RWPE1 (cell line): Measurements from ENCODE around the gene METTL26.

Source experiments
- CTCF ChIA-PET: fragments of 350-600 bp; sonication (Branson Sonifier 250); formaldehyde crosslinking; extraction: SDS; loops from one replicate; lab custom pipeline; 2021; lab: Yijun Ruan, JAX
- POLR2A ChIA-PET: fragments of 400-600 bp; formaldehyde crosslinking; extraction: SDS; loops from one replicate; lab custom pipeline; 2020; ENCODE audit warnings: antibody characterized with exemption; ENCODE audit not compliant: low non-redundant PET; lab: Yijun Ruan, JAX
- DNase-seq: peaks from one replicate; pipeline ENCODE4 v3.0.0; 2012; ENCODE audit warnings: low spot score
- H3K27ac ChIP-seq: fragments of 450-650 bp; 2 replicates; pipeline ENCODE4 v1.5.1; 2017
- TF ChIP-seq, protein P1 (sequence below): fragments of 450-650 bp; conservative IDR thresholded peaks from 2 replicates; pipeline ENCODE4 v1.5.1; 2017; ENCODE audit warnings: low read depth, mild to moderate bottlenecking

Gene METTL26

DNA sequence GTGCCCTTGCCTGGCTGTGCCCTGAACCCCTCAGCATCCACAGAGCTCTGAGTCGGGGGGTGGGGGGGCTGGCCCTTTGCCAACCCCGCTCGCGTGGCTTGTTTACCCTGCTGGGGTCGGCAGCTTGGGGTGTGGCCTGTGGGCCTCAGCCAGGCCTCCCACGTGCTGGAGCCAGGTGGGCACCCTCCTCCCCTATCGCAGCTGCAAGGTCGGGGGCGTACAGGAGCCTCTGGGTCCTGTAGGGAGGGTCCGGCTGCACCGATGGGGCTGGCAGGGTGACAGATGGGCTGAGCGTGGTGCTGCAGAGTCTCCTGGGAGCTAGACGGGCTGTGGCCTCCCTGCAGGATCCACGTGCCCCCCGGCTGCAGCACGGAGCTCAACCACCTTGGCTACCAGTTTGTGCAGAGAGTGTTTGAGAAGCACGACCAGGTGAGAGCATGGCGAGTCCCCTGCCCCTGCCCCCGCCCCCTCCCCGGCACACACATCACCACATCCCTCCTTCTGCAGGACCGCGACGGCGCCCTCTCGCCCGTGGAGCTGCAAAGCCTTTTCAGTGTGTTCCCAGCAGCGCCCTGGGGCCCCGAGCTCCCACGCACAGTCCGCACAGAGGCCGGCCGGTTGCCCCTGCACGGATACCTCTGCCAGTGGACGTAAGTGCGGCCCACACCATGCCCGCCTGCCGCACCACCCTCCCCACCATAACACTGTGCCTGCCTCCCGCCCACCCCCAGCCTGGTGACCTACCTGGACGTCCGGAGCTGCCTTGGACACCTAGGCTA lies 35.4 kb upstream of the METTL26 start:
- ChIA-PET POLR2A (interaction anchor here (0.5 to 0.6 kb wide), 3 partner anchors 13 to 51 kb away, joined by 3 to 5 read pairs (median 3); partner anchors contain the start of gene JMJD8), CTCF (interaction anchor here (0.6 to 1.2 kb wide), 2 partner anchors 14 to 89 kb away, joined by 3 to 7 read pairs; no protein-coding TSS in a partner anchor)
- H3K27ac ChIP-seq = peak overlapping the region; percentile 94
- DNase-seq = no peak
- TF ChIP-seq, protein P1, sequence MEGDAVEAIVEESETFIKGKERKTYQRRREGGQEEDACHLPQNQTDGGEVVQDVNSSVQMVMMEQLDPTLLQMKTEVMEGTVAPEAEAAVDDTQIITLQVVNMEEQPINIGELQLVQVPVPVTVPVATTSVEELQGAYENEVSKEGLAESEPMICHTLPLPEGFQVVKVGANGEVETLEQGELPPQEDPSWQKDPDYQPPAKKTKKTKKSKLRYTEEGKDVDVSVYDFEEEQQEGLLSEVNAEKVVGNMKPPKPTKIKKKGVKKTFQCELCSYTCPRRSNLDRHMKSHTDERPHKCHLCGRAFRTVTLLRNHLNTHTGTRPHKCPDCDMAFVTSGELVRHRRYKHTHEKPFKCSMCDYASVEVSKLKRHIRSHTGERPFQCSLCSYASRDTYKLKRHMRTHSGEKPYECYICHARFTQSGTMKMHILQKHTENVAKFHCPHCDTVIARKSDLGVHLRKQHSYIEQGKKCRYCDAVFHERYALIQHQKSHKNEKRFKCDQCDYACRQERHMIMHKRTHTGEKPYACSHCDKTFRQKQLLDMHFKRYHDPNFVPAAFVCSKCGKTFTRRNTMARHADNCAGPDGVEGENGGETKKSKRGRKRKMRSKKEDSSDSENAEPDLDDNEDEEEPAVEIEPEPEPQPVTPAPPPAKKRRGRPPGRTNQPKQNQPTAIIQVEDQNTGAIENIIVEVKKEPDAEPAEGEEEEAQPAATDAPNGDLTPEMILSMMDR = no peak

DNA sequence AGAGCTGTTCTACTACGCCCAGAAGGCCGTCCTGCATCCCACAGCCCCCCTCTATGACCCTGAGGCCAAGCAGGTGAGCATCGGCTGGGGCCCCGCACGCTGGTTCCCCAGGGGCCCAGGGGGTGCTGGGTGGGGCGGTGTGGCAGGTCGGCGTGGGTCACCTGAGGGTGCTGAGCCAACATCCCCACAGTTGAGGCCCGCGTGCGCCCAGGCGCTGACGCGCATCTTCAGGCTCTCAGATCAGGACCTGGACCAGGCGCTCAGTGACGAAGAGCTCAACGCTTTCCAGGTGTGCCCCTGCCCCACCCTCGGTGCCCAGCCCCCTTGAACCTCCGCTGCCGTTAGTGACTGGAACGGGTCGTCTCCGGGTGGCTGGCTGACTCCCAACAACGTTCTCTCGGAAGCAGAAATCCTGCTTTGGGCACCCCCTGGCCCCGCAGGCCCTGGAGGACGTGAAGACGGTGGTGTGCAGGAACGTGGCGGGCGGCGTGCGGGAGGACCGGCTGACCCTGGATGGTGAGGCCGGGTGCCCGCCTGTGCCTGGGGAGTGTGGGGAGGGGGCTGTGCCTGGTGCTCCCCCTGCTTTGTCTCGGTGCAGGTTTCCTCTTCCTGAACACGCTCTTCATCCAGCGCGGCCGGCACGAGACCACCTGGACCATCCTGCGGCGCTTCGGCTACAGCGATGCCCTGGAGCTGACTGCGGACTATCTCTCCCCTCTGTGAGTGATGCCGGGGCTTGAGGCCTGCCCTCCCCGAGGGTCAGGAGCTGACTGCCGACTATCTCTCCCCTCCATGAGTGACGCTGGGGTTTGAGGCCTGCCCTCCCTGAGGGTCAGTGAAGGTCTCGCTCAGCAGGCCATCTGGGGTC lies 34.6 kb upstream of the METTL26 start:
- TF ChIP-seq, protein P1 = no peak
- DNase-seq = no peak
- ChIA-PET CTCF (interaction anchor here (1.2 kb wide), 1 partner anchor 89 kb away, joined by 7 read pairs; no protein-coding TSS in a partner anchor), POLR2A (interaction anchor here (0.6 kb wide), 1 partner anchor 52 kb away, joined by 3 read pairs; no protein-coding TSS in a partner anchor)
- peak overlapping the region; percentile 94 for H3K27ac ChIP-seq

DNA sequence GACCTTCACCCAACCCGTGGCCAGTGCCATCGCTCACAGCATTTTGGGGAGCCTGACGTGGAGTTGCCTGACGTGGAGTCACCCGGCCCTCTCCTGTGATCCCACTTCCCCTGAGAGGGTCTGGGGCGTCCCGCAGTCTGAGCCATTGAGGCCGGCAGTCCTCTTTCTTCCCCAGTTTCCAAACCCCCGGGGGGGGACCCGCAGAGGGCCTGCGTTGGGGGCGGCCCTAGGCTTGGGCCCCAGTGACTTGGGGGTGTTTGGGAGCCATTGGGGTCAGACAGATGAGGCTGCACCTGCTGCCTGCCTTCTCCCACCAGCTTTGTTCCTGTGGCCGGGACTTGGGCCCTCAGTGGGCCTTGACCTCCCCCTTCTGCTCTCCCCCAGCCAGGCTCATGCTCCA lies 33.6 kb upstream of the METTL26 start:
- ChIA-PET POLR2A (no interaction called here), CTCF (no interaction called here)
- TF ChIP-seq, protein P1 = no peak

DNA sequence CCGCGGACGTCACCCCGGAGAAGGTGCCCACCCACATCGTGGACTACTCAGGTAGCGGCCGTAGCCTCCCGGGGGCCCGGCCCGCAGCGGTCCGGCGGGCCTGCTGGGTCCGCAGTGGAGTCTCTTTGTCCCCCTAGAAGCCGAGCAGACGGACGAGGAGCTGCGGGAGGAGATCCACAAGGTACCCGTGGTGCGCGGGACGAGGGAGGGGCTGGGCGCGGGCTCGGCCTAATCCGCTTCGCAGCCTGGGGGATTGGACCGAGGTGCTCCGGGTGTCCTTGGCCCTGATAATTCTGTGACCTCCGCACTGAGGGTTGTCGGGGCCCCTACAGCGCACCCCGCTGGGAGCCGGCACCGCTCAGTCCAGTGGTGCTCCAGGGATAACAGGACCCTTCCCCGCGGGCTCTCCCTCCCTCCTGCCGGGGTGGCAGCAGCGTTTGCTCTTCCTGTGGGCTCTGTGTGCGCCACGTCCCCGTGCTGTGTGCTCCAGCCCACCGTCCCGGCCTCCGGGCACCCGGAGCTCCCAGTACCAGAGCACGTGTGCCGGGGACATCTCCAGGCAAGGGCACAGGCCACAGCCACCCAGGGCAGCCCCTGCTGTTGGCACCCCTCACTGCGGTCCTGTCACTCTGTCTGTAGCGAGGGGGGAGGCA lies 32.5 kb upstream of the METTL26 start:
- no peak for DNase-seq
- ChIA-PET CTCF (interaction anchor here (0.6 to 1.4 kb wide), 6 partner anchors 8 to 767 kb away, joined by 3 to 5 read pairs (median 4); no protein-coding TSS in a partner anchor), POLR2A (no interaction called here)
- TF ChIP-seq, protein P1 = no peak
- H3K27ac ChIP-seq = peak overlapping the region; percentile 94

More for the DNA sequence above, 33.6 kb upstream of the METTL26 start:
- peak overlapping the region; percentile 94 for H3K27ac ChIP-seq
- no peak for DNase-seq

DNA sequence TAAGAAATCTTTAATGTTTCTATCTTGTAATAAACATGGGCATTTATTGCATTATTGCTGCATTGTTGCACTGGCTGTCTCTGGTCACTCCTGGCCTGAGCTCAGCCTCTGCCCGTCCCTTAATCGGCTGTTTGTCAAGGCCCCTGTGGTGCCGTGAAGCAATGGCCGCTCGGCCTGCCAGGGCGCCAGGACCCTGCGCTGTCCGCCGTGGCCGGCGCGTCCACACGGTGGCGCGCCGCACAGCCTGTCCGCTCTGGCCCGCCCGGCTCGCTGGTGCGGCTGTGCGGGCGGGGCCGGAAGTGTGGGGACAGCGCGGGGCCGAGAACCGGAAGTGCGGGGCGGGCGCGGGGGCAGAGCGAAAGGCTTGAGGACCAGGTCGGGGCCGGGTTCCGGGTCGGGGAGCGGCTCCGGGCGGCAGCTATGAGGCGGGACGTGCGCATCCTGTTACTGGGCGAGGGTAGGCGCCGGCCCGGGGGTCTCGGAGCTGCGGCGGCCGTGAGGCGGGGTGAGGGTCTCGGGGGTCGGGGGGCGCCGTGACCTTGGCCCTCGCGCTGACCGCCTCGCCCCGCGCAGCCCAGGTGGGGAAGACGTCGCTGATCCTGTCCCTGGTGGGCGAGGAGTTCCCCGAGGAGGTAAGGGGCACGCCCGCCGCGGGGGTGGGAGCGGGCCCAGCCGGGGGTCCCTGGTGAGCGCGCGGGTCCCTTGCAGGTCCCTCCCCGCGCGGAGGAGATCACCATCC lies 31.8 kb upstream of the METTL26 start, which contains the start of gene RHOT2:
Gene RHOT2, plus strand, starts transcription at position 353 of the 739 bp plus-strand sequence. Its CDS starts 68 bp downstream, at position 421.
- ChIA-PET POLR2A (no interaction called here), CTCF (interaction anchor here (0.6 to 1.4 kb wide), 11 partner anchors 8 to 519 kb away, joined by 3 to 6 read pairs (median 4); no protein-coding TSS in a partner anchor)
- DNase-seq = peak; percentile 76
- TF ChIP-seq, protein P1 = peak; percentile 97
- peak within 1 kb of the TSS; percentile 94 for H3K27ac ChIP-seq
